Activated CD8-positive, alpha-beta T cell treated with anti-CD3 and anti-CD28 coated beads, Interleukin-2, amount 10 ng/mL, durations not matched to agents 7 days and 5 days (primary cell): ENCODE results near the gene ZNF511. TPM values are rescaled to one million over a fixed set of nuclear protein-coding genes. Genes with fewer than 3 reads are reported as not detected.

Experiments used
- ATAC-seq: fragments of 150-1000 bp; cut with Tn5 transposase; one replicate; pipeline ENCODE4 v1.10.0; 2021; ENCODE audit warnings: moderate library complexity
- CTCF ChIA-PET: fragments of 350-600 bp; sonication (Branson Sonifier 250); formaldehyde crosslinking; loops from one replicate; lab custom pipeline; 2021; ENCODE audit warnings: antibody characterized with exemption; lab: Charles Lee
- POLR2A ChIA-PET: fragments of 350-600 bp; sonication (Branson Sonifier 250); formaldehyde crosslinking; loops from one replicate; lab custom pipeline; 2021; ENCODE audit warnings: antibody characterized with exemption; lab: Charles Lee
- DNase-seq: peaks from one replicate; pipeline ENCODE4 v3.0.0-alpha.2; 2020
- H3K27ac Mint-ChIP-seq: one replicate; pipeline ENCODE4 v1.8.0; 2021; ENCODE audit warnings: mild to moderate bottlenecking, mixed read lengths
- H3K27me3 Mint-ChIP-seq: one replicate; pipeline ENCODE4 v1.8.0; 2021; ENCODE audit warnings: low read depth, mixed read lengths
- H3K36me3 Mint-ChIP-seq: one replicate; pipeline ENCODE4 v1.8.0; 2021; ENCODE audit warnings: low read depth, mixed read lengths
- H3K4me1 Mint-ChIP-seq: one replicate; pipeline ENCODE4 v1.8.0; 2021; ENCODE audit warnings: low read depth, mixed read lengths
- H3K4me3 Mint-ChIP-seq: one replicate; pipeline ENCODE4 v1.8.0; 2021; ENCODE audit warnings: mild to moderate bottlenecking, mixed read lengths
- H3K9me3 Mint-ChIP-seq: one replicate; pipeline ENCODE4 v1.8.0; 2022; ENCODE audit warnings: mixed read lengths; ENCODE audit not compliant: insufficient read depth
- total RNA-seq, 2 experiments: library from RNA; stranded (reverse); gene quantifications; one replicate each; pipeline ENCODE4 v1.2.3, GENCODE V29; 2021

The ZNF511 gene
- total RNA-seq, 2 experiments from 2014 or later: 61.4 to 62.6 TPM

DNA sequence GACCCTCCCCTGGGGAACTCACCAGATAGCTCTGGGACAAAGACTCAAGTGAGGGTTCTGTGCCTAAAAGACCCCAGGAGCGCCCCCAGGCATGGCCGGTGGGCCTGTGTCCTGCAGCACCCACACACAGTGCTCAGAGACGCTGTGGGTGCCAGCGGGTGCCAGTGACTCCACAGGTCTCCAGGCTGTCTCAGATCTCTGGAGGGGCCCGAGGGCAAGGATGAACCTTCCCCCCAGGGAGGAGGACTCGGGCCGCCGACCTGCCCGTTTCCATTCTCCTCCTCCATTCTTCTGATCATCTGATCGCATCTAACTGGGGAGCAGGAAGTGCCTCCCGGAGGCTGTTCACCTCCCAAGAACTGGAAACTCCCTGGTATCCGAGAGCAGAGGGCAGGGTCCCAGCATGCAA is 33.0 kb upstream of the ZNF511 start:
- CTCF ChIA-PET: interaction anchor here (1.0 to 2.8 kb wide), 7 partner anchors 8 to 132 kb away, joined by 3 to 17 read pairs (median 5); no protein-coding TSS in a partner anchor
- peaks cover 49% of the 10 kb centered on the region for H3K4me1 Mint-ChIP-seq
- no peaks in the 10 kb centered on the region for H3K9me3 Mint-ChIP-seq
- H3K27me3 Mint-ChIP-seq: no peaks in the 10 kb centered on the region
- peaks cover 28% of the 10 kb centered on the region for H3K36me3 Mint-ChIP-seq
- peak overlapping the region; percentile 86 for H3K27ac Mint-ChIP-seq
- H3K4me3 Mint-ChIP-seq: peak overlapping the region; percentile 87
- DNase-seq: peak; percentile 63
- ATAC-seq: peak; percentile 62
- POLR2A ChIA-PET: interaction anchor here (0.5 to 3.5 kb wide), 11 partner anchors 9 to 829 kb away, joined by 3 to 13 read pairs (median 3); no protein-coding TSS in a partner anchor

DNA sequence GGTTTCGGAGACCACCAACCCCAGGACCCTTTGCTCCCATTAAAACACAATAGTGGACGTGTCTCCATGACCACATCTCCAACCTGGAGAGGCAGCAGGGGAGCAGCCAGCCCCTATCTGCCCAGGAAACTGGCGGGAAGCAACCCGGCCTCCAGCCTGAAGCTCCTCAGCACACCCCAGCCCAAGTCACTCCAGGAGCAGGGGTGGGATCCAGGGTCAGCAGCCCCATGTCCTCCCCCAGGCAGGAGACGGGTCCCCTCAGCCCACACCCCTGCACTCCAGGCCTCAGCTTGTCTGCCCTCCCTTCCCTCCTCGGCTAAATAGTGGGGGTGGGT is 32.6 kb upstream of the ZNF511 start:
- peak overlapping the region; percentile 86 for H3K27ac Mint-ChIP-seq
- peak; percentile 0 for ATAC-seq

DNA sequence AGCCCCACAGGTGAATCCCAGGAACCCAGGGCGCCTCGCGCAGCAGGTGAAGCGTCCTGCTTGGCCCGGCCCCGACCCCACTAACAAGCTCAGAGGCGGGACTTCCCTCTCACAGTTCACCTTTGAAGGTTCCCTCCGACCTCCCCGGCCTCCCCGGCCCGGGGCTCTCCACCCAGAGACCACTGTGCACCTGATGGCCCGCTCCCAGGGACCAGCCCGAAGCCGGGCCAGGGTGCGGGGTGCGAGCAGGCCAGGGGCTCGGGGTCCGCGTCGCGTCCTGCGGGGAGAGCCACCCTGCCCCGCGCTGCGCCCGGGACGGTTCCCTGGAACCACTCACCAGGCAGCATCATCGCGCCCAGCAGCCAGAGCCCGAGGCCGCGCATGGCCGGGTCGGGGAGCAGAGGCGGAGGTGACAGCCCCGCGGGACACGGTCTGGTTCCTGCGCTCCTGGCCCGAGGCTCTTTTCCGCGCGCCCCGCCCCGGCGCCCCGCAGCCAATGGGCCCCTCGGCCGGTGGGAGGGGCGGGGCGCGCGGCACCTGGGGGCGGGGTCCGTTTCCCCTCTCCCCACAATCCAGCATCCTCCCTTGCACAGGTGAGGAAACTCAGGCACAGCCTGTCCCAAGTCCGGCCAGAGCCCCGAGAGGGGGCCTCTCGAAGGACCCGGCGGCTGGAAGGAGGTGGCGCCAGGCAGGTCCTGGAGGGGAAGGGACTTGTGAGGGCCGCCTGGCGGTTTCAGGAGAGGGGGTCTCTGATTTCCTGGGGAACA is 32.1 kb upstream of the ZNF511 start, which contains the start of gene ADAM8:
ADAM8 (minus strand) TSS at position 434 of the 767 bp plus-strand sequence; CDS start at position 383, 51 bp downstream.
- peak within 1 kb of the TSS; percentile 87 for H3K4me3 Mint-ChIP-seq
- ChIA-PET CTCF (interaction anchor here (1.0 to 4.4 kb wide), 7 partner anchors 9 to 53 kb away, joined by 3 to 23 read pairs (median 5); no protein-coding TSS in a partner anchor), POLR2A (interaction anchor here (0.6 to 3.5 kb wide), 8 partner anchors 10 to 79 kb away, joined by 3 to 13 read pairs (median 4); no protein-coding TSS in a partner anchor)
- H3K27ac Mint-ChIP-seq: peak within 1 kb of the TSS; percentile 92
- DNase-seq: peak; percentile 66
- H3K27me3 Mint-ChIP-seq: no peaks in the 10 kb centered on the region
- peaks cover 49% of the 10 kb centered on the region for H3K4me1 Mint-ChIP-seq
- H3K36me3 Mint-ChIP-seq: peaks cover 28% of the 10 kb centered on the region
- ATAC-seq: peak; percentile 61
- H3K9me3 Mint-ChIP-seq: no peaks in the 10 kb centered on the region

More for the DNA sequence above, 32.6 kb upstream of the ZNF511 start:
- no peak for DNase-seq
- CTCF ChIA-PET: interaction anchor here (1.0 to 2.8 kb wide), 6 partner anchors 8 to 54 kb away, joined by 3 to 17 read pairs (median 5); no protein-coding TSS in a partner anchor
- peaks cover 49% of the 10 kb centered on the region for H3K4me1 Mint-ChIP-seq
- H3K9me3 Mint-ChIP-seq: no peaks in the 10 kb centered on the region
- POLR2A ChIA-PET: interaction anchor here (0.6 to 3.5 kb wide), 7 partner anchors 9 to 133 kb away, joined by 3 to 13 read pairs (median 4); no protein-coding TSS in a partner anchor
- H3K27me3 Mint-ChIP-seq: no peaks in the 10 kb centered on the region
- H3K36me3 Mint-ChIP-seq: peaks cover 28% of the 10 kb centered on the region
- peak overlapping the region; percentile 87 for H3K4me3 Mint-ChIP-seq

DNA sequence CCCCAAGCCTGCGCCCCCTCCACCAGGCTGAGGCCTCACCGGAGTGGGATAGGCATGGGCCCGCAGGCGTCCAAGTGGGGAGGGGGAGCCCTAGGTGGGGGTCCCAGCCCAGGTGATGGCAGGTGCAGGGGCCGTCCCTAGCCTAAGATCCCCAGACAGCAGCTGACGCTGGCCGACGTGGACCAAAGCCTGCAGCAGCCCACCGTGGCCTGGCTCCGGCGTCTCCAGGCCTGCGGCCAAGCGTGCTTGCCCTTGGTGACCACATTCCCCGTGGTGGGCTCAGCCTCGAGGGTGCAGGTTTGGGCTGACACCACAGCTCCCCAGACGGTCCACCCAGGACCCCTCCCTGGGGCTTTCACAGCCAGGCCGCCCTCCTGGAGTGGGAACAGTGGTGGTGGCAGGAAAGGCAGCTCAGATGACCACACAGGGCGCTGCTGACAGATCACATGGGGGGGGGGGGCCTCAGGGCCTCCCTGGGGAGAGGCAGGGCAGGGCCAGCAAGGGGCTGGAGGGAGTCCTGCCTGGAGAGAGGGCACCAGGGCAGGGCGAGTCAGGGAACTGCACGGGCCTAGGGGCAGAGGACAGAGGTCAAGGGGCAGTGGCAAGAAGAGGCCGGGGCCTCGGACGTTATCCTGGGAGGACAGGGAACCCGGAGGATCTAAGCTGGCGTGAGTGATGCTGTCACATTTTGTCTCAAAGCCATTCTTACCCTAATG is 31.3 kb upstream of the ZNF511 start:
- ATAC-seq (no peak), DNase-seq (no peak)
- Mint-ChIP-seq H3K4me1 (peaks cover 49% of the 10 kb centered on the region), H3K4me3 (peak overlapping the region; percentile 76), H3K9me3 (no peaks in the 10 kb centered on the region), H3K27ac (peak overlapping the region; percentile 92), H3K27me3 (no peaks in the 10 kb centered on the region), H3K36me3 (peaks cover 30% of the 10 kb centered on the region)
- POLR2A ChIA-PET: interaction anchor here (0.9 to 3.5 kb wide), 4 partner anchors 10 to 78 kb away, joined by 3 to 13 read pairs (median 4); no protein-coding TSS in a partner anchor
- CTCF ChIA-PET: interaction anchor here (1.2 to 4.4 kb wide), 3 partner anchors 26 to 52 kb away, joined by 3 to 23 read pairs (median 3); no protein-coding TSS in a partner anchor

DNA sequence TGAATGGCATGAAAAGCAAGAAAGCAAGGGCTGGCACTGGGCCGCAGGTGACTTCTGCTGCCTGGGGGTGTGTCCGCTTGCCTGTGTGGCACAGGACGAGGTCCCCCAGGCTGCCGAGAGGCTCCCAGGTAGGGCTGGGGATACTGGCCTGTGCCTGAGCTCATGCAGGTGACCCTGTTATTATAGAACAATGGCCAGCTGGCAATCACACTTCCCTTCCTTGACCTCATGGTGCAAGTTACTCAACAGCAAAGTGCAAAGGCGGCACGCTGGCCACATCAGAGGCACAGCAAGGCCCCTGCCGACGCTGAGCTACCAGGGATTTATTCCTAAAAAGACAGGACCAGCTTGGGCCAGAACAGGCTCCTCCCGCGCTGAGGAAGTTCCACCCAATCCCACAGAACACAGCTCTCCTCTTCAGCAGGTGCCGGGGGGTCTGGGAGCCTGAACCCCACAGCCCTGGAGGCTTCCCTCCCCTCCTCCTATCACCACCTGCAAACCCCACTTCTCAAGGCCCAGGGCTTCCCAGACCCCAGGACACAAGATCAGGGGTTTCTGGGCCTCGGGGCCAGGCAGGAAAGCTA is 30.6 kb upstream of the ZNF511 start:
- H3K9me3 Mint-ChIP-seq: no peaks in the 10 kb centered on the region
- H3K27ac Mint-ChIP-seq: peak overlapping the region; percentile 92
- H3K4me3 Mint-ChIP-seq: peak overlapping the region; percentile 76
- POLR2A ChIA-PET: interaction anchor here (1.1 kb wide), 2 partner anchors 20 to 77 kb away, joined by 4 read pairs; no protein-coding TSS in a partner anchor
- peaks cover 32% of the 10 kb centered on the region for H3K36me3 Mint-ChIP-seq
- CTCF ChIA-PET: interaction anchor here (1.2 to 4.4 kb wide), 4 partner anchors 19 to 52 kb away, joined by 3 to 23 read pairs (median 4); no protein-coding TSS in a partner anchor
- H3K27me3 Mint-ChIP-seq: no peaks in the 10 kb centered on the region
- peaks cover 49% of the 10 kb centered on the region for H3K4me1 Mint-ChIP-seq
- ATAC-seq (no peak), DNase-seq (no peak)

DNA sequence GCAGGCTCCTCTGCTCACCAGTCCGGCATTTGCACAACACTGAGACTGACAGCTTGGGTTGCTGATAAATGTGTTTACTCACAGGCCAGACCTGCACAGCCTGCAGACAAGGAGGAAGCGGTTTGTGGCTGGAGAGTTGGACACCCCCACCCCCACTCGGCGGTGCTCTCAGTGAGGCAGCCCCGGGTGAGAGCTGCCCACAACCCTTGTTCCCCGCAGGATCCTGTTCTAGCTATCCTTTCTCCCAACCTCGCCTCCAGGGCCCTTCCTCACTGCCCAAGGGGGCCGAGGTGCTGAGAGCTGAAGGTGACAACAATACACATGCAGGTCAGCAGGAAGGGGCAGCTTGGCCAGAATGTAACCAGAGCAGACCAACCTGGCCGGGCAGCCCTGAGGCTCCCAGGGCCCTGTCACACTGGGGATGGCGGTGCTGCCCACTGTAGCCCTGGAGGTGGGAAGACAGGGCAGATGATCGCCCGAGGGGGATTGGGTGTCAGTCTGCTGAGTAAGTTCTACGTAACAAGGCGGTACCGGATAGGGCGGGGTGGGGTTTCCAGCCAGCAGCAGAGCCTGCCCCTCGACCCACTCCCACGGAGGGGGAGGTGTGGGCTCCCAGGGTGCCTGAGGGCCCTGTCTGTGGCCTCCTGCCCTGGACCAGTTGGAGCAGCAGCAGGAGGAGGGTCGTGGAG is 30.0 kb upstream of the ZNF511 start:
- H3K4me3 Mint-ChIP-seq: peak overlapping the region; percentile 76
- H3K27ac Mint-ChIP-seq: peak overlapping the region; percentile 92
- ChIA-PET POLR2A (interaction anchor here (1.1 kb wide), 1 partner anchor 20 kb away, joined by 4 read pairs; no protein-coding TSS in a partner anchor), CTCF (interaction anchor here (1.2 to 4.4 kb wide), 4 partner anchors 20 to 51 kb away, joined by 3 to 23 read pairs (median 4); no protein-coding TSS in a partner anchor)
- peaks cover 49% of the 10 kb centered on the region for H3K4me1 Mint-ChIP-seq
- H3K9me3 Mint-ChIP-seq: no peaks in the 10 kb centered on the region
- DNase-seq (peak; percentile 82), ATAC-seq (peak; percentile 22)
- peaks cover 31% of the 10 kb centered on the region for H3K36me3 Mint-ChIP-seq
- H3K27me3 Mint-ChIP-seq: no peaks in the 10 kb centered on the region

DNA sequence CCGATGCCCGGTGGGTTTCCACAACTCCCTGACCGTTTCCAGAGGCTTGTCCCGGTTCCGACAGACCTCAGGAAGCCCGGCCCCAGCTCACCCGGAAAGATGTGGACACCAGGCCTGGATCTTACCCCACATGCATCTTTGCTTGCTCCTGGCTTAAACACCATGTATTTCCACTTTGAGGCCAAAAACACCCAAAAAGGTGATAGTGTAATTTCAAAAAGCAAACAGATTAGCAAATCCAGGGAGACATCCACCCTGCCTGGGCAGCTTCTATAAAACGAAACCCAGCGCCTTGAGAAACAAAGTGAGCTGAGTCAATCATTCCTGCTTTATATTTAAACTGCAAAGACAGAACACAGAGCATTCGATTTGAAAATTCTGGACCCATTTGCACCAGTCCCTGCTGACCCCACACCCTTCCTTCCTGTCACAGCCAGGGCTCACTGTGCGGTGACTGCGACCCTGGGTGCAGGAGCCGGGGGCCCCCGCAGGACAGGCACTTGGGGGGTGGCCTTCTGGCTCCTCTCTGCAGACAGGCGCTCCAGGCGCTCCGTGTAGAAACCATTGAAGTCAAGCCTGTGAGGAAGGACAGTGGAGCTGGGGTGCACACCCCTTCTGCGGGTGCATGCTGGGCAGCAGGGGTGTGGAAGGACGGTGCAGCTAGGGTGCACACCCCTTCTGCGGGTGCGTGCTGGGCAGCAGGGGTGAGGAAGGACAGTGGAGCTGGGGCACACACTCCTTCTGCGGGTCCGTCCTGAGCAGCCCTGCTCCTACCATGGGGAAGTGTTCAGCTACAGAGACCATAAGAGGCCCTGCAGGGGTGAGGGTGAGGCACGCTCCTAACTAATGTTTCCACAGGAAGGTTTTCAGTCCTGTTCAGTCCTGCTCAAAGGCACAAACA is 29.1 kb upstream of the ZNF511 start:
- POLR2A ChIA-PET: no interaction called here
- peaks cover 35% of the 10 kb centered on the region for H3K36me3 Mint-ChIP-seq
- no peak for DNase-seq
- CTCF ChIA-PET: interaction anchor here (4.4 kb wide), 1 partner anchor 27 kb away, joined by 23 read pairs; no protein-coding TSS in a partner anchor
- ATAC-seq: no peak
- no peaks in the 10 kb centered on the region for H3K27me3 Mint-ChIP-seq
- no peak overlapping the region for H3K4me3 Mint-ChIP-seq
- no peaks in the 10 kb centered on the region for H3K9me3 Mint-ChIP-seq
- H3K4me1 Mint-ChIP-seq: peaks cover 47% of the 10 kb centered on the region
- H3K27ac Mint-ChIP-seq: peak overlapping the region; percentile 49

DNA sequence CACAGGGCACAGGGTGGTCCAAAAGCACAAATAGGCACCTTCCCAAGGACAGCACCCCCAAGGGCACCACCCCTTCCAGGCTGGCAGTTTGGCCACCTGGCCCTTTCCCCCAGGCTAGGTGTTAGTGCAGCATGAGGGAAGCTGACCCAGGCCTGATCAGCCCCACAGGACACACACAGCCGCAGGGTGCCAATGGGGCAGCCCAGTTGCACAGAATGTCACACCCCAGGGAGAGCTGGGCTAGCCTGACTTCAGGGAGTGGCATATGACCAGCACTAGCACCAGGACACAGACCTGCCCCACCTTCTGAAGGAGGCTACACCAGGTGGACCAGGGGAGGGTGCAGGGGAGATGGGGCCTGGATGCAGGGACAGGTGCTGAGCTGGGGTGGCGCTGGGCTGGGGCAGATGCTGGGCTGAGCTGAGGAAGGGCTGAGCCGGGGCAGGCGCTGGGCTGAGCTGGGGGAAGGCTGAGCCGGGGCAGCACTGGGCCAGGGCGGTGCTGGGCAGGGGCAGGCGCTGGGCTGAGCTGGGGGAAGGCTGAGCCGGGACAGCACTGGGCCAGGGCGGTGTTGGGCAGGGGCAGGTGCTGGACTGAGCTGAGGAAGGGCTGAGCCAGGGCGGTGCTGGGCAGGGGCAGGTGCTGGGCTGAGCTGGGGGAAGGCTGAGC is 28.2 kb upstream of the ZNF511 start:
- Mint-ChIP-seq H3K36me3 (peaks cover 36% of the 10 kb centered on the region), H3K4me3 (no peak overlapping the region), H3K4me1 (peaks cover 40% of the 10 kb centered on the region), H3K27me3 (no peaks in the 10 kb centered on the region), H3K27ac (peak overlapping the region; percentile 49), H3K9me3 (no peaks in the 10 kb centered on the region)
- no peak for DNase-seq
- ChIA-PET POLR2A (interaction anchor here (0.8 kb wide), 1 partner anchor 20 kb away, joined by 4 read pairs; no protein-coding TSS in a partner anchor), CTCF (interaction anchor here (0.7 to 4.4 kb wide), 2 partner anchors 22 to 26 kb away, joined by 3 to 23 read pairs; no protein-coding TSS in a partner anchor)
- no peak for ATAC-seq

DNA sequence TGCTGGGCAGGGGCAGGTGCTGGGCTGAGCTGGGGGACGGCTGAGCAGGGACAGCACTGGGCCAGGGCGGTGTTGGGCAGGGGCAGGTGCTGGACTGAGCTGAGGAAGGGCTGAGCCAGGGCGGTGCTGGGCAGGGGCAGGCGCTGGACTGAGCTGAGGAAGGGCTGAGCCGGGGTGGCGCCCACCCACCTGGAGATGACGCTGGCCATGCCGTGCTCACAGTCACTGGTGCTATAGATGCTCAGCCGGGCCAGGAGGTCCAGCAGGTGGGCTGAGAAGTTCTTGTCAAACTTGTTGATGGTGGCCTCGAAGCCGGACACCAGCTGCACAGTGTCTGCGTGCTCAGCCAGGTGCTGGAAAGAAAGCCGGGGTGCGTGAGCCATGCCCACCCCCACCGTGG is 27.6 kb upstream of the ZNF511 start:
- no peak overlapping the region for H3K4me3 Mint-ChIP-seq
- no peaks in the 10 kb centered on the region for H3K9me3 Mint-ChIP-seq
- no peak overlapping the region for H3K27ac Mint-ChIP-seq
- H3K27me3 Mint-ChIP-seq: no peaks in the 10 kb centered on the region
- ChIA-PET POLR2A (interaction anchor here (0.8 kb wide), 1 partner anchor 20 kb away, joined by 4 read pairs; no protein-coding TSS in a partner anchor), CTCF (interaction anchor here (0.7 to 4.4 kb wide), 2 partner anchors 22 to 26 kb away, joined by 3 to 23 read pairs; no protein-coding TSS in a partner anchor)
- no peak for ATAC-seq
- DNase-seq: no peak
- peaks cover 34% of the 10 kb centered on the region for H3K4me1 Mint-ChIP-seq
- H3K36me3 Mint-ChIP-seq: peaks cover 42% of the 10 kb centered on the region
